Body of pancreas (tissue), 4 donors: Measurements from ENCODE around the gene BCCIP. TPM values are rescaled to one million over a fixed set of nuclear protein-coding genes. Genes with fewer than 3 reads are reported as not detected.

Experiments used
- ATAC-seq: fragments of 150-250 bp; one replicate; pipeline ENCODE4 v1.9.1; 2016
- DNase-seq, 4 donors: peaks; one replicate each; pipeline ENCODE4 v3.0.0-alpha.2; 2019
- H3K27ac ChIP-seq, 4 donors: fragments of 200-600 bp; sonication (generic); 1 replicate in 3 of 4; 2 replicates in 1 of 4; pipeline versions ENCODE4 v1.5.1 to v1.6.1; 2016 to 2019; ENCODE audit warnings: mild to moderate bottlenecking in 1 of 4, mixed read lengths in 1 of 4, moderate library complexity in 1 of 4
- H3K27me3 ChIP-seq, 2 donors: fragments of 200-600 bp; sonication (generic); one replicate each; pipeline ENCODE4 v1.6.0; 2016; ENCODE audit warnings: mild to moderate bottlenecking in 1 of 2
- H3K36me3 ChIP-seq, 2 donors: fragments of 200-600 bp; sonication (generic); replicated peaks in 1 of 2; 2 replicates each; pipeline ENCODE4 v1.5.1; 2016; ENCODE audit warnings: low read depth in 2 of 2; ENCODE audit not compliant: insufficient read depth in 1 of 2
- H3K4me1 ChIP-seq: fragments of 200-600 bp; sonication (generic); one replicate; pipeline ENCODE4 v1.6.0; 2016
- H3K4me3 ChIP-seq, 2 donors: fragments of 200-600 bp; sonication (generic); 1 replicate in 1 of 2; 2 replicates in 1 of 2; pipeline ENCODE4 v1.5.1; 2016 to 2019
- H3K9me3 ChIP-seq, 3 donors: fragments of 200-600 bp; sonication (generic); 1 replicate in 2 of 3; 2 replicates in 1 of 3; pipeline ENCODE4 v1.5.1; 2016
- CTCF ChIP-seq, 7 experiments: fragments of 450-650 bp in 4 of 7; fragments of 200-600 bp in 3 of 7; sonication (generic) in 3 of 7; IDR thresholded peaks; one replicate each; pipeline ENCODE4 v1.5.1; 2016 to 2019; ENCODE audit warnings: antibody characterized with exemption in 7 of 7
- POLR2A ChIP-seq, 3 donors: fragments of 450-650 bp; IDR thresholded peaks; one replicate each; pipeline ENCODE4 v1.6.1; 2016; ENCODE audit warnings: antibody characterized with exemption in 3 of 3, mild to moderate bottlenecking in 2 of 3
- WGBS, 2 donors: methylation state at CpG; one replicate each; pipeline ENCODE4 v1.1.5; 2017; 5-methylcytosine and 5-hydroxymethylcytosine counted together
- intact Hi-C: fragments of 100-400 bp; cut with DNase I; formaldehyde crosslinking; loops from one replicate; pipeline ENCODE4 v1.15.1; 2023
- total RNA-seq, 2 donors: library from RNA; depleted of rRNA; stranded (reverse); fragments of >200 nt; gene quantifications; one replicate each; pipeline ENCODE4 v1.1.0, GENCODE V29; 2016

The BCCIP gene
- total RNA-seq, 2 donors from 2014 or later, result 16.2 to 31.4 TPM

GRCh38 chr10:125878957-125879835, 55.9 kb downstream of the BCCIP start:
- ATAC-seq (peak; percentile 84), DNase-seq (peak; percentile 32 to 59 (median 48))
- Histone ChIP-seq H3K4me3 (no peak overlapping the region), H3K27ac (peak overlapping the region in 3 of 4 donors; percentile 41 to 68 (median 67)), H3K9me3 (no peaks in the 10 kb centered on the region), H3K4me1 (peaks cover 52% of the 10 kb centered on the region), H3K27me3 (no peaks in the 10 kb centered on the region), H3K36me3 (peaks cover 0 to 4% of the 10 kb centered on the region in 2 donors)
- WGBS, 2 donors, result 66 to 73% methylated on average over 11 of the region's 11 CpGs
- TF ChIP-seq POLR2A (IDR thresholded peaks at IDR 0.05) (no peak), CTCF (IDR thresholded peaks at IDR 0.05) (no peak)
- intact Hi-C loops, result no loop called here

- TF ChIP-seq CTCF (IDR thresholded peaks at IDR 0.05) (no peak), POLR2A (IDR thresholded peaks at IDR 0.05) (no peak)
- intact Hi-C loops, result no loop called here
- Histone ChIP-seq H3K27me3 (no peaks in the 10 kb centered on the region), H3K36me3 (no peaks in the 10 kb centered on the region), H3K4me3 (no peak overlapping the region), H3K27ac (peak overlapping the region; percentile 2 to 41 (median 34)), H3K9me3 (no peaks in the 10 kb centered on the region), H3K4me1 (peaks cover 52% of the 10 kb centered on the region)
- peak; percentile 17 for ATAC-seq
- DNase-seq, result no peak
- 21 to 33% methylated on average over 6 of the region's 6 CpGs for WGBS, 2 donors
Observed at GRCh38 chr10:125880719-125881118, 57.4 kb downstream of the BCCIP start.

- intact Hi-C loops, result no loop called here
- ATAC-seq (no peak), DNase-seq (no peak)
- Histone ChIP-seq H3K27me3 (no peaks in the 10 kb centered on the region), H3K27ac (peak within 1 kb of the TSS; percentile 2 to 68 (median 34)), H3K36me3 (no peaks in the 10 kb centered on the region), H3K4me3 (no peak within 1 kb of the TSS), H3K9me3 (no peaks in the 10 kb centered on the region), H3K4me1 (peaks cover 52% of the 10 kb centered on the region)
- 35% methylated on average over 4 of the region's 4 CpGs for WGBS, 2 donors
- TF ChIP-seq CTCF (IDR thresholded peaks at IDR 0.05) (no peak), POLR2A (IDR thresholded peaks at IDR 0.05) (no peak)
Observed at GRCh38 chr10:125881192-125881591, 57.8 kb downstream of the BCCIP start, which contains the start of gene DHX32. TSS of gene DHX32 (minus strand) at chr10:125881292. CDS start at chr10:125880824, 468 bp downstream.

- Histone ChIP-seq H3K27me3 (no peaks in the 10 kb centered on the region), H3K4me1 (peaks cover 57% of the 10 kb centered on the region), H3K36me3 (no peaks in the 10 kb centered on the region), H3K9me3 (no peaks in the 10 kb centered on the region), H3K27ac (peak overlapping the region in 3 of 4 donors; percentile 28 to 53 (median 33)), H3K4me3 (no peak overlapping the region)
- no peak for DNase-seq
- WGBS, 2 donors, result 10 to 20% methylated on average over 1 of the region's 1 CpG
- no peak for TF ChIP-seq POLR2A (IDR thresholded peaks at IDR 0.05)
- no peak for TF ChIP-seq CTCF (IDR thresholded peaks at IDR 0.05)
- intact Hi-C loops, result no loop called here
- ATAC-seq, result peak; percentile 50
Observed at GRCh38 chr10:125882596-125882995, 59.2 kb downstream of the BCCIP start.
